DMS153 (cell line): ENCODE data around the gene FAM81B.

Experiments used
- DNase-seq: peaks from one replicate; lab custom pipeline; 2025; lab: John Stamatoyannopoulos, UW

Gene FAM81B

DNA sequence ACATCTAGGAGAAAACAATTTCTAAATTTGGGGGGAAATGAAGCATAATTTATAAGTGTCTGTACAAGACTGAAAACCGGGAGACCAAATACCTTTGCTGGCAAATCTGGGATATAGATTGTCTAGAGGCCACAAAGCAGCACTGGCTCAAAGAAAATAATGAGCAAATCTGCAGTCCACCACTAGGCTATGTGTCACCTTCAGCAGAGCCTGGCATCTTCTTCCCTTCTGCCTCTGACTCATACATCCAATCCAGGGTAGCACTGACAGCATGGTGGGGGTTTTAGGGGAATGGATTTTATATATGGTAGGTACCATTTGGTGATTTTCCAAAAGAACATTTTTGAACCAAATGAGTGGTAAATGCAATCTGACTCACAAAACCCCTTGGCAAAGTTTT is 12.8 kb downstream of the FAM81B start:
- no peak for DNase-seq

DNA sequence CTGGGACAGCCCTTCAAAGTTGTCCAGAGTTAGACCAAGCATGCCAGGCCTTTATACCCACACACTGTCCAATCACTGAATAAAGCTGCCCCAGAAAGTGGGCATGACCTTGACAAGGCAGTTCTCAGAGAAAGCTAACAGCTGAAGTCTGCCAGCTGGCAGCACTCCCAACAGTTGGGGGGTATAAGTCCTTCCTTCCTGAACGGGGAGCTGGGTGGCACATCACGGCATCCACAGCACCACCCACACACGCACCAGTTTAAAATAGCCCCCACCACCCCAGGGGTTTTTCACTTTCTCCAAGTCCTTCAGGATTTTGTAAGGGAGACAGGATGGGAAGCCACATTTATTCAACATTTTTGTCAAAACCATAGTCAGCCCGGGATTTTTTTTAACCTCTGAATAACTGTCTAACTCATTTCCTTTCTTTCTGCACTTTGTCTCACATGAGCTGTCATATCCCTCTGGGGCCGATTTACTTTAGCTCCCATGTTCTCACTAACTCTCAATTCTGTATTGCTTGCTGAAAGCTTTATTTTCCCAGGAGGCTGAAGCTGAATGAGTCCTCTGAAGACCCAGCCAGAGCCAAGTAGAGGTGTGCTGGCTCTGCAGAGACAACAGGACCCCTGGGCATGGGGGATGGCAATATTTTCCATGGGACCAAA is 15.4 kb downstream of the FAM81B start:
- DNase-seq = no peak

DNA sequence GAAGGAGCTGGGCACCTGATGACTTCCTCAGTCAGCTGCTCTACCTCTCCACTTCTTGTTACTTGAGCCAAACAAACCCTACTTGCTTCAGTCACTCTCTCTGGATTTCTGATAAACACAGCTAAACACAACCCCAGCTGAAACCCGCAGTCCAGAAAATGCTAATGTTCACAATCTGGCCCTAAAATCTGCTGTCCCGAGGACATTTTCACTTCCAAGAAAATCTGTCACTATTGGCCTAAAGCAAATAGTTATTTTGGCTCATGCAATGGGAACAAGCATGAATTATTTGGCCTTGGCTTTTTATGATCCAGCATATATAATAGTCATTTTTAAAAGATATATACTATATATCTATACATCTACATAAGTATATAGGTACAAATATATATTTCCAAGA is 19.1 kb downstream of the FAM81B start:
- DNase-seq = no peak

DNA sequence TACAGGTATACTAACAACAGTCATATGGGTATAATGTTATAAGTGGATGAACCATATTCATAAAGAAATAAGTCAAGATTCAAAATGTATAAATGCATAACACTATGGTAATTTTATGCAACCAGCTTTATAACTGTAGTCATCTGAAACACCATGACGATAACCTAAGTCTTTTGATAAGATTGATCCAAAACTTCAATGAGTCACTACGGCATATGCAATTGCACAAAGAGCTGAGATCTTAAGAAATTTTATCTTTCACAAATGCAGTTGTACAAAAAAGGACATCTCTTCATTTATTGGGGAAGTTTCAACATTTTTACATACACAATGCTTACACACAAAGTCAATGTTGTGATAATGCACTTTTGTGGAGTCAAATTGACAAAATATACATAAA is 20.3 kb downstream of the FAM81B start:
- DNase-seq = no peak

DNA sequence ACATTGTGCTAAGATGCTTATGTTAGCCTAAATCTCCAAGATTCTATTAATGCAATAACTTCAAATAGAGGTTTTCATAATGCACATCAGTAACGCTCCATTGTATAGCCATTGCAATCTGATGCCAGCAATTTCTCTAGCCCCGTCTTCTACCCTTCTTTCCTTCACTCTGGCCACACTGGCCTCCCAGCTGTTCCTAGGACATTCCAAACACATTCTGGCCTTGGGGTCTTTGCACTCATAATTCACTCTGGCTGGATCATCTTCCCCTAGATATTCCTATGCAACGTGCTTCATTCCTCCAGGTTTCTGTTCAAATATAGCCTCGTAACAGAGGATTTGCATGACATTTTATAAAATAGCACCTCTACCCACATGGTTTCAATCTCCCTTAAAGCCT is 23.3 kb downstream of the FAM81B start:
- no peak for DNase-seq

DNA sequence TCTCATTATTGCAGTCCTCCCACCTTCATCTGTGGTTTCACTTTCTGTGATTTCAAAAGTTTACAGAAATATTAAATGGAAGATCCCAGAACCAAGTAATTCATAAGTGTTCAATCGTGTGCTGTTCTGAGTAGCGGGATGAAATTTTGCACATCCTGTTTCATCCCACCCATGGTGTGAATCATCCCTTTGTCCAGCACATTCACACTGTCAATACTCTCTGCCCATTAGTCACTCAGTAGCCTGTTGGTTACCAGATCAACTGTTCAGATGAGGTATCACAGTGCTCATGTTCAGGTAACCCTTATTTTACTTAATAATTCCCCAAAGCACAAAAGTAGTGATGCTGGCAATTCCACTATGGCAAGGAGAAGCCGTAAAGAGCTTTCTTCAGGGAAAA is 26.8 kb downstream of the FAM81B start:
- no peak for DNase-seq

DNA sequence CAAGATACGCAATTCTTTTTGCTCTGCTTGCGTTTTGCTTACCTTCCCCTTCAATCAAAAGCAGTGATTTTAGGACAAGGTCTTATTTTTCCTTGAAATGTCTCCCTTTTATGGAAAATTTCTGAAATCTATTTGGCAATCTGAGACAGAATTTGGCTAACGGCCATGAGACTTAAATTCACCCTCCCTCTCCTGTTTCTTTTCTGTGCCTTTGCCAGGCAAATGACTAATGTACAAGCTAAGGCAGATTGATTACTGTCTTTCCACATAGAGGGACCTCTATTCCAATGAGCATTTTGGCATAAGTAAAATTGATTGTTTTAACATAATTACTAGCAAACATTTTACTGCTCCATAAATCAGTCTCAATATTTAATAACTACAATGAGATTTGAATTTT is 31.7 kb downstream of the FAM81B start:
- DNase-seq = no peak

DNA sequence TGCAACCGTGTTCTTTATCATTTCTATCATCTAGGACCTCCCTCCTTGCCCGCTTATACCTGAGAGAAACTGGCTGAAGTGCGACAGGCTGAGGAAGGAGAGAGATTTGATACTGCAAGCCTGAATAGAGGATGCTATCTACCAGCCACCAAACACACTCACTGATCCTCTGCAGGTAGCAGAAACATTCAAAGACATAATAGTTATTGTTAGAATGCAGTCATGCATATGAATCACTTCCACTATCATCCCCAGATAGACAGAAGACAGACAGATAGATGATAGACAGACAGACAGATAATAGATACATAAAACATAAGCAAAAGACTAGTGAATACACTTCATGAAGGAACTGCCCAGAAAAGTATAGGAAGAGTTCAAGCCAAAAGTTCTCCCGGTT is 32.9 kb downstream of the FAM81B start:
- no peak for DNase-seq

DNA sequence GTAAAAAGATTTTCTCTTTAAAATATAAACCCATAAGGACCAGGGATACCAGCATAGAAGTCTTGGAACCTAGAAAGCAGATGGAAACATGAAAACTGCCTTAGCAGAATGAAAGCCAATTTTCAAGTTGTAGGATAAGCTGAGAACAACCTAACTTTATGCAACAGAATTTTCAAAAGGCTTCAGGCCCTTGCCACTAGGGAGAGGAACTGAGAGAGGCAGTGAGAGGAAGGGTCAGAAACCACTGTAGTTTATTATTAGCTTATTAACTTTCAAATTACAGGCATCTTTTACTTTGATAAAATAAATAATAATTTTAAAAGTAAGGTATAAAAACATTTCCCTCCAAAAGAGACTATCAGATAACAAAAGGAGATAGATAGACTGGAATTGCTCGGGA is 33.4 kb downstream of the FAM81B start:
- no peak for DNase-seq

DNA sequence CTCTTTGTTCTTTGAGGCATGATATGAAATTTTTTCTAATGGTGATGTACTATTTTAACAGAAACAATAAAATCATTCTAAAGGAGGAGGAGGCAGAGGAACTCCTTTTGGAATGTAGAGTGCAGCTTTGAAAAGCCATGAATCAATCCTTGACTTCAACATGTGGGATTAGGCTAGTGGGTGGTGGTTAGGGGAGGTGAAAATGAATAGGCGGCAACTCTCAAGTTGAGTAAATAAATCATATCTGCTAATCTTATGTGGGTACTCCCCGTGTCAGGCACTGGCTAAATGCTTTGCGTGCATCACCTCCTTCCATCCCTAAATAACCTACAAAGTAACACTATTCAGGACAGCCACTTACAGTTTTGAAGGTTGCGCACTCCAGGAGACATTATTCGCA is 35.1 kb downstream of the FAM81B start:
- no peak for DNase-seq

DNA sequence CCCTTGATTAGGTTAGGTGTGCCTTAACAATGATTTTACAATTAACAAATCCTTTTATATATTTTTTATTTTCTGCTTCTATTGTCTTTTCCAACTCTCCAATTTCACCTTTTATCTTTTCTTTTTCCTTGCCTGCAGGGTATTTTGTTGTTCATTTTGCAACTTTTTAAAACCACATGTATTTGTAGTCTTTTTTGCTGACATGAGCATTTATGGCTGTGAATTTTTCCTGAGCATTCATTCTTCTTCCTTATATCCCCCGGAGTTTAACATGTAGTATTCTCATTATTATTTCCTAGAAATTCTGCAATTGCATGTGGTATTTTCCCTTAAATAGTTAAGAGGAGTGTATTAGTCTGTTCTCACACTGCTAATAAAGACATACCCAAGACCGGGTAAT is 41.6 kb downstream of the FAM81B start:
- no peak for DNase-seq

DNA sequence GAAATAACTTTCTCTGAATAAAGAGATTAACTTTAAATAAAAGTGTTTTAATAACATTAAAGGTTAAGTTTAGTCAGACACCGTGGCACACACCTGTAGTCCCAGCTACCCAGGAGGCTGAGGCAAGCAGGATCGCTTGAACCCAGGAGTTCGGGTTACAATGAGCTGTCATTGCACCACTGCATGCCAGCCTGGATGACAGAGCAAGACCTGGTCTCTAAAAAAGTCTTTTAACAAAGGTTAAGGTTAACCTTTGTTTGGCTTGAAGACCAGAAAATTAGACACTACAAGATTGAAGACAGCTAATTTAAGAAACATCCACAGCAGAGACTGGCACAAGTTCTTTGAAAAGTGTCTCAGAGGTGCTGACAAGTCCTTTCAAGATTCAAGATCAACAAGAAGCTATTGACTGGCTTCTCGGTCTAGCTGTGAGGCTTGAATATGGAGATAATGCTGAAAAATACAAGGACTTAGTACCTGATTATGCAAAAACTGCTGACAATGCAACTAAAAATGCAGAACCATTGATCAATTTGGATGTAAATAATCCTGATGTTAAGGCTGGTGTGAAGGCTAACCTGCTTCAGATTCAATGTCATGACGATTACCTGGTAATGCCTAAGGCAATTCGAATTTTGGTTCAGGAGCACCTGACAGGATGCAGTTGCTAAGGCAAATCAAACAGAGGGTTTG is 48.8 kb downstream of the FAM81B start:
- no peak for DNase-seq

DNA sequence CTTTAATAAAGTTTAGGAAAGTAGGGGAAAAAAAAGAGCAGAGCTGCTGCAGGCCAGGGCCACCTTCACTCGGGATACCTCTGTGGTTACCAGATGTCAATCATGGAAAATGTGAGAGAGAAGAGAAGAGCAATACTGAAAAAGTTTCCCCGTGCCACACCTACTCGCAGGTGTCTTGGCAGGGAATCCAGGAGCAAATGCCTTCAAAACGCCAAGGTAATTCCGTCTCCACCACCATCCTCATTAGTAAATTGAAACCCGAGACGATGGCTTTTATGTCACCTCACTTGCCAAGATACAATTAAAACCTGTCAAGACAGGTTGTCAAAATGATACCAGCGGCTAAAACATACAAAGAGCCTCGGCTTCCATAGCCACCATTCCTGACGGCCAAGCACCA is 49.7 kb downstream of the FAM81B start:
- DNase-seq = no peak

DNA sequence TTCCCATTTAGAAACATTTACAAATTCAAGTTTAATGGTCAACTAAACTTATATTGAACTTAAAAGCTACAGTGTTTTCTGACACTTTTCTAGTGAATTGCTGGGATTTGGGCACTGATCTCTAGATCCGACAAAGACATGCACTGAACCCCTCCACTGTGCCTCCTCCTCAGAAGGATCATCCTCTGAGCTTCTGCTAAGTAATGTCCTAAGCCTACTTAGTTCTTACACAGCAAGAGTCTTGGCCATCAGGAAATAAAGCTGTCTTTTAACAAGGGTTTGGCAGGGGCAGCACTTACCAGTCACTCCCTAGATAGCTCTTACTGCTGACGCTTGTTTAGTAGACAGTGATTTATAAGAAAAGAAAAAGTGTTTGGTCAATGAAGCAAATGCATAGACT is 50.5 kb downstream of the FAM81B start:
- no peak for DNase-seq

DNA sequence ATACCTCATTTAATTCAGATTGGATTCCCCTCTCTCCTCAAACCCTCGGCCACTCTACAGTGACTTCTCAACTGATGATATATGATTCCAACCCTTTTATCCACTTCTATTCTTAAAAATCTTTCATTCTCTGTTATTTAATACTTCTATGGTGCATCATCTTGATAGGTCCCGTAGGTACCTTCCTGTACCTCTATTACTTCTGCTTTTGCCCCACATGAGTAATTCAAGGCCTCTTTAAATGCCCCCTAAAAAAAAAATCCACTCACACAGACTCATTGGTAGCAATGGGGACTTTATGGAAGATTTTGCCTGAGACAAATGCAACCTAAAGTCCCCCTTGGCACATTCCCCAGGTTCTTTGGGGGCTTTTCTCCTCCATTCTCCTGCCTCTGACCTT is 54.3 kb downstream of the FAM81B start:
- DNase-seq = no peak

DNA sequence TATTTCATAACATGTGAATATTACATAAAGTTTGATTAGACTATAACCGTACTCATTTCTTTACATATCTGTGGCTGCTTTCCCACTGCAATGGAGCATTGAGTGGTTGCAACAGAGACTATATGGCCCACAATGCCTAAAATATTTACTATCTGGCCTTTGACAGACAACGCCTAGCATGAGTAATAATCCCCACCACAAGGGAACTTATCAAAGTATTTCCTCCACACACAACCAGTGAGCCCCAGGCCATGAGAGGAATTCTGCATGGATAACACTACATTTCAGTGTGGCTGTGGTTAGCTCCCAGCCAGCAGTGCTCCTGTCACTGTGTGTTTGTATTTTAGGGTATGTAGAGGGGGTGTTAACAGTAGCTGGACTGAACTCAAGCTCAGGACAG is 54.8 kb downstream of the FAM81B start:
- no peak for DNase-seq

DNA sequence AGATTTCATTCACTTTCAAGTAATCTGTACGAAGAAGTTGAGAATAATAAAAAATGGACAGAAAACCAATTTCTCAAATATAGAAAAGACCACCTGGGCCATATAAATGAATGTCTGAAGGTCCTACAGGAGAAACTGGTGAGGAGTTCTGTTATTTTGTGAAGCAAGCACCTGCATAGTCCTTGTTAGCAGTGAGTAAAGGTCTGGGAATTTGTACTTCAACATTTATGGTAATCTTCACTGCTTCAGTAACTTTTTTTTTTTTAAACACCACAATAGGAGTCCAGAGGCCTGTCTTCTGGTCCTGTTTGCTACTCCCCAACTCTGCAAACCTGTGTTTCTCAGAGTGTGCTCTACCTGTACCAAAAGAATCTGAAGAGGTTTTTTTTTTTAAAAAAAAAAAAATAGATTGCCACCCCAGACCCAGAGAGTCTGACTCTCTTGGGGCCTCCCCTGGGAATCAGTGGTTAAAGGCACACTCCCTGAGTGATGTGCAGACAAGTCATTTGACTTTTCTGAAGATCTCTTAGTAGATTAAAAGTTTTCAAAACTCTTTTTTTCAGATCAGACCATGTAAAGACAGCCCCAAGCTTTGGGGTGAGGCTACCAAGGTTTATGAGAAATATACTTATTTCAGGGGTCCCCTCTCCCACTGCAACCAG is 55.5 kb downstream of the FAM81B start:
- DNase-seq = no peak

DNA sequence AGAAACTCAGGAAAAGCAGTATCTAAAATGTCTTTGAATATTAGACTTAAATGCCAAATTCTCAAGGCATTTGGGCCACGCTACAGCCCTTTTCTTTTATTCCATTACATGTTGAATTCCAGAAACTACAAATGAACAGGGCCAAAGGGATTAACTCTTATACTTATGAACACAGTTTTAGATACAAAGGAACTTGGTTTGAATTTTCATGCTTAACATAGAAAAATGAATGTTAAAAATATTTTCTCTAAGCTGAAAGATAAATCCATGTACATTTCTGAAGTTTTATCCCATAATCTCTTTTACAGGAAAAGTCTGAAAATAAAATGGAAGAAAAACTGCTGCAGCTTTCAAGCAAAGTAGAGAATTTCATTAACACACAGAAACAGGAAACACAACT is 56.8 kb downstream of the FAM81B start:
- DNase-seq = no peak

DNA sequence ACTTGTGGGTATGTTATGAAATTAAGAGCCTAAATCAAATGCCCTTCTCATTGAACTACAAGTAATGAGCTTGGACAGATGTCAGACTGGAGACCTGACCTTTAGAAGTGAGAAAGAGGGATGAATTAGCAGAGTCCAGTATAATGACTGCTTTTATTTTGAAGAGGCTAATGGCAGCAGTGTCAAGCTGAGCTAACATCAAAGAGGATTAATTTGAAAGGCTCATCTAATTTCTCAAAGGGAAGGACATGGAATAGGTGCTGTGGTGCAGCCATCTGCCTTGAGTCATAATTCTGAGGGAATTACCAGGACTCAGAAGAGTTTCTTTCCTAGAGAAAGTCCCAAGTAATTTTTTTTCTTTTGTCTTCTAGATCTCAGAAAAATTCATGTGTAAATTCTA is 57.6 kb downstream of the FAM81B start:
- DNase-seq = no peak

DNA sequence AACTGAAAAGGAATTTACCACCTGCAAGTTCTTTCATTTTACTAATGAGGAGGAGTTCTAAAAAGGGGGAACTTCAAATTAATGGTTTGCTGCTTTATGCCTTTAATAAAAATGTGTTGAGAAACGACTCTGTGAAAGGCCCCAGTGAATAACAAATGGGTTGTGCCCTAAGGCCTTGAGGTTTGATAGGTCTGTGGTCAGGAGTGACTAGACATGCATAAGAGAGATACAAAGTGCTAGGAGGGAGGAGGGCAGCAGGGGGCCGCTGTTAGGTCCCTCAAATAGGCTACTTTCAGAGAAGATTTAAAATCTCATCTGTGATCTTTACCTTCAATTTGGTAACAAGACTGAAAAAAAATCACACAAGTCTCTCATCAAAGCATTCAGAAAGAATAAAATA is 58.3 kb downstream of the FAM81B start:
- no peak for DNase-seq

DNA sequence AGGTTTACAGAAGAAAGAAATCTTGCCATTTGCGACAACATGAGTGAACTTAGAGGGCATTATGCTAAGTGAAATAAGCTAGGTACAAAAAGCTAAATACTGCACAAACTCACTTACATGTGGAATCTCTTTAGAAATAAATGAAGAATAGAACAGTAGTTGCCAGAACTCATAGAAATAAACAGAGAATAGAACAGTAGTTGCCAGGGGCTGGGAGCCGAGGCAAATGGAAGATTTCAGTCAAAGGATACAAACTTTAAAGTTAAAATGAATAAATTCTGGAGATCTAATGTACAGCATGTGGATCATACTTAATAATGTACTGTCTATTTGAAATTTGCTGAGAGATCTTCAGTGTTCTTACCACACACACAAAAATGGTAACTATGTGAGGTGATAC is 63.4 kb downstream of the FAM81B start:
- no peak for DNase-seq

DNA sequence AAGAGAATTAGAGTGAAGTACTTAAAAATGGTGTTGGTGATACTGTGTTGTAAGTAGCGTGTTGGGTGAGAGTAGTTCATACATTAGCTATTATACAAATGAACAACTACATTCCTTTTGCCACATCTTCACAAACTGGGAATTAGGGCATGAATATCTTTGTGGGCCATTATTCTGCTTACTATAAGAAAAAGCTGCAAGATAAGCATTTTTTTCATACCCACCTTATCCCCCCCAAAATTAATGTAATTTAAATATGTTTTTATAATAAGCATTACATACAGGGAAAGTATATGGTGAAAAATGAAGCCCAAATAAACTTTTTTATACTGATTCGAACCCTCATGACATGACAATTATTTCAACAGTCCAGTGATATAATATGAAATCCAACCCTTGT is 69.5 kb downstream of the FAM81B start:
- no peak for DNase-seq

DNA sequence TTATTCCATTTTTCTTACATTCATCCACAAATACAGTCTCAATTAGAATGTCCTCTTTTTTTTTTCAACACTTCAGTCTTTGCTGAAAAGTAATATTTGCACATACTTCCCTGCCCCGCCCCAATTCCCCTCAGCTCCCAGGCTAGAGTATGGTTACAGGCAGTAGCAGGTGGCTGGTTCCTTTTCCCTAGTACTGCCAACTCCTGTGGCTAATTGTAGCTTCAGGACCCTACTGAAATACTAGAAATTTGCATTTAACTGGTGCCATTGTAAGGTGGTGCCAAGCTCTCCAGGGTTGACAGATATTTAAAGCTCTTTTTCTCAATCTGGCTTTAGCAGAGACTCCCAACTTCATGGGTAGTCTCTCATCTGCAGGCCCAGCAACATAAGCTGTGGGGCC is 80.3 kb downstream of the FAM81B start:
- DNase-seq = no peak

DNA sequence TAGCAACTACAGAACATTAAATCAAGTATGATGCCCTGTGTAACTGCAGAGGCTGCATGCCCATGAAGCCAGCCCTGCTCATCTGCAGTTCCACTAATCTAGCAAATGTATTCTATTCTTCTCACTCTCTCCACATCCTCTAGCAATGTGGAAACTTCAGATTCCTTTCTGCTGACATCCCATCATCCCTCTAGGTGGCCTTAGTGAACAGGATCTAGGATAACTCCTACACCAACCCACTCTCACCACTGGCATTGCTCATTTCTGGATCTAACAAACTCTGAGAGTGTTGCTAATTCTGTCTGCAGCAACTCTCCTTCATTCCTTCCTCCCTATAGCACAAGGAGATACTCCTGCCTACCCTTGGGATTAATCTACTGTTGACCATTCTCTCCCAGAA is 80.8 kb downstream of the FAM81B start:
- DNase-seq = no peak
